ENCODE data around the gene ULK4.

The ULK4 gene

DNA sequence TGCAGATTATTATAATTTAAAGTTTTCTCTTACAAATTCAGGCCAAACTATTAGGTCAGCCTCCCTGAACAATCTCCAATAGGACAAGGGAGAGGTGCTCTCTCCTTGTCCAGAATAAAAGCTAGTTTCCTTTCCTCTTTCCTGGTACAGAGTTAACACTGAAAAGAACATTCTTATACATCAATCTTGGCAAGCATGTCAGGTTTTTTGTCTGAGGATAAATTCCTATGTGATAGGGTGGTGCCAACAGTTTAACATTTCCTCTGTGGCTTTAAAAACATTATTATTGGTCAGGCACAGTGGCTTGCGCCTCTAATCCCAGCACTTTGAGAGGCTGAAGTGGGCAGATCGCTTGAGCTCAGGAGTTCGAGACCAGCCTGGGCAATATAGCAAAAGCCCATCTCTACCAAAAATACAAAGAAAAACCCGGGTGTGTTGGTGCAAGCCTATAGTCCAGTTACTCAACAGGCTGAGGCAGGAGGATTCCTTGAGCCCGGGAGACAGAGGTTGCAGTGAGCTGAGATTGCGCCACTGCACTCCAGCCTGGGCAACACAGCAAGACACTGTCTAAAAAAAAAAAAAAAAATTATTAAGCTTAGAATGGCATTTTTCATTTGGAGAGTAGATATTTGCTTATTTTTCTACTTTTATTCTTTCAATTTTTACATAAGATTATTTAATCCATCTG, 13.7 kb upstream of the ULK4 start:
- DNase-seq (ENCODE audit: low spot score) = no peak
- TF ChIP-seq, protein P1, sequence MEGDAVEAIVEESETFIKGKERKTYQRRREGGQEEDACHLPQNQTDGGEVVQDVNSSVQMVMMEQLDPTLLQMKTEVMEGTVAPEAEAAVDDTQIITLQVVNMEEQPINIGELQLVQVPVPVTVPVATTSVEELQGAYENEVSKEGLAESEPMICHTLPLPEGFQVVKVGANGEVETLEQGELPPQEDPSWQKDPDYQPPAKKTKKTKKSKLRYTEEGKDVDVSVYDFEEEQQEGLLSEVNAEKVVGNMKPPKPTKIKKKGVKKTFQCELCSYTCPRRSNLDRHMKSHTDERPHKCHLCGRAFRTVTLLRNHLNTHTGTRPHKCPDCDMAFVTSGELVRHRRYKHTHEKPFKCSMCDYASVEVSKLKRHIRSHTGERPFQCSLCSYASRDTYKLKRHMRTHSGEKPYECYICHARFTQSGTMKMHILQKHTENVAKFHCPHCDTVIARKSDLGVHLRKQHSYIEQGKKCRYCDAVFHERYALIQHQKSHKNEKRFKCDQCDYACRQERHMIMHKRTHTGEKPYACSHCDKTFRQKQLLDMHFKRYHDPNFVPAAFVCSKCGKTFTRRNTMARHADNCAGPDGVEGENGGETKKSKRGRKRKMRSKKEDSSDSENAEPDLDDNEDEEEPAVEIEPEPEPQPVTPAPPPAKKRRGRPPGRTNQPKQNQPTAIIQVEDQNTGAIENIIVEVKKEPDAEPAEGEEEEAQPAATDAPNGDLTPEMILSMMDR (IDR thresholded peaks at IDR 0.05; ENCODE audit: extremely low read depth, missing control alignments) = no peak

- DNase-seq (ENCODE audit: low spot score) = no peak
Observed at GRCh38 chr3:41974223-41974622, 12.3 kb upstream of the ULK4 start.

GRCh38 chr3:41972802-41973201, 10.9 kb upstream of the ULK4 start:
- TF ChIP-seq, protein P1 (IDR thresholded peaks at IDR 0.05; ENCODE audit: extremely low read depth, missing control alignments) = no peak
- DNase-seq (ENCODE audit: low spot score) = no peak

More at GRCh38 chr3:41974223-41974622, 12.3 kb upstream of the ULK4 start:
- TF ChIP-seq, protein P1 (IDR thresholded peaks at IDR 0.05; ENCODE audit: extremely low read depth, missing control alignments) = no peak

DNA sequence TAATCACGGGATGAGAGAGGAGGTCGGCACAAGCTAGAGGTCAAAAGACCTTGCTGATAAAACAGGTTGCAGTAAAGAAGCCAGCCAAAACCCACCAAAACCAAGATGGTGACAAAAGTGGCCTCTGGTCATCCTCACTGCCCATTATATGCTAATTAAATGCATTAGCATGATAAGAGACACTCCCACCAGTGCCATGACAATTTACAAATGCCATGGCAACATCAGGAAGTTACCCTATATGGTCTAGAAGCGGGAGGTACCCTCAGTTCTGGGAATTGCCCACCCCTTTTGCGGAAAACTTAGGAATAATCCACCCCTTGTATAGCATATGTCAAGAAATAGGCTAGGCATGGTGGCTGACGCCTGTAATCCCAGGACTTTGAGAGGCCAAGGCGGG, 4.3 kb upstream of the ULK4 start:
- TF ChIP-seq, protein P1 (IDR thresholded peaks at IDR 0.05; ENCODE audit: extremely low read depth, missing control alignments) = no peak
- DNase-seq (ENCODE audit: low spot score) = no peak

DNA sequence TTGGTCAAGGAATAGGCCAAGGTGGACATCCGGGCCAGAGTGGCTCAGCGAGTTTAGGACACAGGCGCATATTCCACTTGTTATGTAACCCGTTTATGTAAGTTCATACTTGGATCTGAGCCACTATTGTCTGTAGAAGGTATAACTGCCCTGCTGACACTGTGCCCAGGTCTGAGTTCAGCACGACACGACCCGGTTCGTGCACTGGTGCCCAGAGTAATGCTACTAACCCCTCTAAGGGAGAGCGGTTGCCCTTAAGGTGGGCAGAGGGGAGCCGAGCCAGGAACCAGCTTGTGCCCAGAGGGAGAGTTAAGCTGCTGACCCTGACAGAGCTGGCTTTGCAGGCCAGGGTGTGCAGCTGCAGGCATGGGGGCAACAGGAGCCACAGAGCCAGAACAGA, 1.9 kb upstream of the ULK4 start:
- no peak for DNase-seq (ENCODE audit: low spot score)
- TF ChIP-seq, protein P1 (IDR thresholded peaks at IDR 0.05; ENCODE audit: extremely low read depth, missing control alignments) = no peak

DNA sequence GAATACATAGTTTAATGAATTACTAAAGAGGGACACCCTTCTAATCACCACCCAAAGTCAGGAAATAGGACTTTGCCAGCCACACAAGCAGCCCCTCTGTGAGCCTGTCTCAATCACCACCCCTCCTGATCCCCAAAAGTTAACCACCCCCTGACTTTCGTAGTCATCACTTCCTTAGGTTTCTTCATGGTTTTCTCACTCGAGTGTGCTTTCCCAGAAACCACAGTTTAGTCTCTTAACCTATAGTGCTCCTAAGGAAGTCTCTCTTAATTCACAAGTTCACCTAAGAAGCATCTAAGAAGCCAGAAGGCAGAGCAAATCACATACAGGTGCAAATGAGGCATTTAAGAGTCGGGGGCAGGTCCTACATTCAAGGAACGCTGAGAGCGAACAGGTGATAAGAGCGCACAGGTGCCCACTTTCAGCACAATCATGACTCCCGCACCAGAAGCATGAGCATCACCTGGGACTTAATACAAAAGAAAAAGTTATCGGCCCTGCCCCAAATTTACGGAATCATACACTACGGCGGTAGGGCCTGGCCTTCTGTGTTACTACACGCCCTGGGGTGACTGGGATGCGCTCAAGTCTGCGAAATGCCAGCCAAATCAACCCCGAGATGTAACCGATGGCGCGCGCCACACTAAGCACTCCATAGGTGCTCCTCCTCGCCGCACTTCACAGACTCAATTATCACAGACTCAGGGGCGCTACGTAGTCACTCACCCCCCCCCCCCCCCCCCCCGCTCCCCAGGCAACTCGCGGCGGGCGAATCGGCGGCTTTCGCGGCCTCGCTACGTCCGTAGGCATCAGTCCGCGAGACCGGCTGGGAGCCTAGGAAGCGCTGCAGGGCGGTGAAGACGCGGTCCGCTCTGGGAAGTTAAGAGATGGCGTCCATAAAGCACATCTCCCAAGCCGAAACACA, 815 bp downstream of the ULK4 start:
- TF ChIP-seq, protein P1 (IDR thresholded peaks at IDR 0.05; ENCODE audit: extremely low read depth, missing control alignments) = no peak
- peak; percentile 39 for DNase-seq (ENCODE audit: low spot score)

DNA sequence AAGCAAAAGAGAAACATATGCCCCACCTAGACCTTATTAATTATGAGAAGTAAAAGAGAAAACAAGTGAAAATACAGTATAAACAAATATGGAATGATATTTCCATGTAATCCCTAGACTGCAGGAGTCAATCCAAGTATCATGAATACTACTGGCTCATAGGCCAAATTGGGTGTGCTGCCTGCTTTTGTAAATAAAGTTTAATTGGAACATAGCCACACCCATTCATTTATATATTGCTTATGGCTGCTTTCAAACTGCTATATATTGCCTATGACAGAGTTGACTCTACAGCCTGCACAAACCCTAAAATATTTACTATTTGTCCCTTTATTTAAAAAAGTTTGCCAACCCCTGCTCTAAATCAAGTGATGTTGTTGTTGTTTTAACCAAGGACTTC, 5.3 kb downstream of the ULK4 start:
- DNase-seq (ENCODE audit: low spot score) = no peak
- TF ChIP-seq, protein P1 (IDR thresholded peaks at IDR 0.05; ENCODE audit: extremely low read depth, missing control alignments) = no peak

All from GM20000 (cell line).